Liver (tissue), 3 donors: ENCODE data around the gene TMEM242.

Source experiments
- EGR1 ChIP-seq, 2 donors: IDR thresholded peaks; 2 replicates each; pipeline ENCODE4 v1.6.1; 2016 to 2018; ENCODE audit warnings: antibody characterized with exemption in 2 of 2, low read depth in 2 of 2
- FOXA1 ChIP-seq: IDR thresholded peaks from 2 replicates; pipeline ENCODE4 v1.6.1; 2016; ENCODE audit warnings: antibody characterized with exemption
- GABPA ChIP-seq, 2 donors: IDR thresholded peaks in 1 of 2; conservative IDR thresholded peaks in 1 of 2; 2 replicates each; pipeline ENCODE4 v1.6.1; 2016; ENCODE audit warnings: antibody characterized with exemption in 2 of 2, mild to moderate bottlenecking in 1 of 2, moderate library complexity in 1 of 2
- NR2F2 ChIP-seq: IDR thresholded peaks from 2 replicates; pipeline ENCODE4 v1.6.1; 2016; ENCODE audit warnings: antibody characterized with exemption
- RAD21 ChIP-seq, 2 donors: IDR thresholded peaks; 2 replicates each; pipeline ENCODE4 v1.6.1; 2016; ENCODE audit warnings: antibody characterized with exemption in 2 of 2, mild to moderate bottlenecking in 2 of 2
- TAF1 ChIP-seq: conservative IDR thresholded peaks from 2 replicates; pipeline ENCODE4 v1.6.1; 2016; ENCODE audit warnings: antibody characterized with exemption, mild to moderate bottlenecking
- YY1 ChIP-seq: IDR thresholded peaks from 2 replicates; pipeline ENCODE4 v1.6.1; 2016; ENCODE audit warnings: antibody characterized with exemption, mild to moderate bottlenecking
- TF ChIP-seq, protein P1 (sequence below): fragments of 150-350 bp; IDR thresholded peaks from 2 replicates; pipeline ENCODE4 v1.5.1; 2017; ENCODE audit warnings: improper control_type of control experiment, low read depth, low read length; ENCODE audit not compliant: missing input control
- TF ChIP-seq, protein P2 (sequence below): IDR thresholded peaks from 2 replicates; pipeline ENCODE4 v1.6.1; 2016; ENCODE audit warnings: antibody characterized with exemption
- TF ChIP-seq, protein P3 (sequence below): IDR thresholded peaks from 2 replicates; pipeline ENCODE4 v1.6.1; 2016; ENCODE audit warnings: antibody characterized with exemption
- TF ChIP-seq, protein P4 (sequence below): IDR thresholded peaks from 2 replicates; pipeline ENCODE4 v1.6.1; 2016; ENCODE audit warnings: antibody characterized with exemption, mild to moderate bottlenecking
- TF ChIP-seq, protein P5 (sequence below): IDR thresholded peaks from 2 replicates; pipeline ENCODE4 v1.6.1; 2016; ENCODE audit warnings: antibody characterized with exemption
- donor health status: healthy.
- donor health status: healthy.

DNA sequence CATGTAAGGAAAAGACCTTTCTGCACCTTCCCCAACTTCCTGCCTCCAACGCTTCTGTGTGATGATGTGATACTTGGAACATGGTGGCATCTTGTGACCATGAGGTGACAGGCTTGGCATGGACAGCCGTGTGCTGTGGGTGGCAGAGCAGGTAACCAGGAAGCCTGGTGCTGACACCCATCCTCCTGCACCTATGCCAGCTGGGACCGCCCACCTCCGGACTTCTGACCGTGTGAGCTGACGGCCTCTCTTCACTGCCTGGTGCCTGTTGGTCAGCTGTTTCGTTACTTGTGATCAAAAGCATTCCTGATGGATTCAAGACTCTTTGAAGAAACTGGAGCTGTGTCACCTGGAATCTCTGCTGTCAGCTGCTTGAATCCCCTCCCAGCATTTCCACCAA is 70.3 kb downstream of the TMEM242 start:
- TF ChIP-seq TAF1 (no peak), EGR1 (IDR thresholded peaks at IDR 0.05; ENCODE audit: low read depth in 2 of 2) (no peak), FOXA1 (no peak), GABPA (IDR thresholded peaks at IDR 0.05 in 1 of 2, conservative IDR thresholded peaks at IDR 0.05 in 1 of 2) (no peak), NR2F2 (no peak), RAD21 (IDR thresholded peaks at IDR 0.05) (no peak), YY1 (no peak)
- TF ChIP-seq, protein P1, sequence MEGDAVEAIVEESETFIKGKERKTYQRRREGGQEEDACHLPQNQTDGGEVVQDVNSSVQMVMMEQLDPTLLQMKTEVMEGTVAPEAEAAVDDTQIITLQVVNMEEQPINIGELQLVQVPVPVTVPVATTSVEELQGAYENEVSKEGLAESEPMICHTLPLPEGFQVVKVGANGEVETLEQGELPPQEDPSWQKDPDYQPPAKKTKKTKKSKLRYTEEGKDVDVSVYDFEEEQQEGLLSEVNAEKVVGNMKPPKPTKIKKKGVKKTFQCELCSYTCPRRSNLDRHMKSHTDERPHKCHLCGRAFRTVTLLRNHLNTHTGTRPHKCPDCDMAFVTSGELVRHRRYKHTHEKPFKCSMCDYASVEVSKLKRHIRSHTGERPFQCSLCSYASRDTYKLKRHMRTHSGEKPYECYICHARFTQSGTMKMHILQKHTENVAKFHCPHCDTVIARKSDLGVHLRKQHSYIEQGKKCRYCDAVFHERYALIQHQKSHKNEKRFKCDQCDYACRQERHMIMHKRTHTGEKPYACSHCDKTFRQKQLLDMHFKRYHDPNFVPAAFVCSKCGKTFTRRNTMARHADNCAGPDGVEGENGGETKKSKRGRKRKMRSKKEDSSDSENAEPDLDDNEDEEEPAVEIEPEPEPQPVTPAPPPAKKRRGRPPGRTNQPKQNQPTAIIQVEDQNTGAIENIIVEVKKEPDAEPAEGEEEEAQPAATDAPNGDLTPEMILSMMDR, result no peak
- TF ChIP-seq, protein P2, sequence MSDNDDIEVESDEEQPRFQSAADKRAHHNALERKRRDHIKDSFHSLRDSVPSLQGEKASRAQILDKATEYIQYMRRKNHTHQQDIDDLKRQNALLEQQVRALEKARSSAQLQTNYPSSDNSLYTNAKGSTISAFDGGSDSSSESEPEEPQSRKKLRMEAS, result no peak
- TF ChIP-seq, protein P3, sequence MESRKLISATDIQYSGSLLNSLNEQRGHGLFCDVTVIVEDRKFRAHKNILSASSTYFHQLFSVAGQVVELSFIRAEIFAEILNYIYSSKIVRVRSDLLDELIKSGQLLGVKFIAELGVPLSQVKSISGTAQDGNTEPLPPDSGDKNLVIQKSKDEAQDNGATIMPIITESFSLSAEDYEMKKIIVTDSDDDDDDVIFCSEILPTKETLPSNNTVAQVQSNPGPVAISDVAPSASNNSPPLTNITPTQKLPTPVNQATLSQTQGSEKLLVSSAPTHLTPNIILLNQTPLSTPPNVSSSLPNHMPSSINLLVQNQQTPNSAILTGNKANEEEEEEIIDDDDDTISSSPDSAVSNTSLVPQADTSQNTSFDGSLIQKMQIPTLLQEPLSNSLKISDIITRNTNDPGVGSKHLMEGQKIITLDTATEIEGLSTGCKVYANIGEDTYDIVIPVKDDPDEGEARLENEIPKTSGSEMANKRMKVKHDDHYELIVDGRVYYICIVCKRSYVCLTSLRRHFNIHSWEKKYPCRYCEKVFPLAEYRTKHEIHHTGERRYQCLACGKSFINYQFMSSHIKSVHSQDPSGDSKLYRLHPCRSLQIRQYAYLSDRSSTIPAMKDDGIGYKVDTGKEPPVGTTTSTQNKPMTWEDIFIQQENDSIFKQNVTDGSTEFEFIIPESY, result no peak
- TF ChIP-seq, protein P4, sequence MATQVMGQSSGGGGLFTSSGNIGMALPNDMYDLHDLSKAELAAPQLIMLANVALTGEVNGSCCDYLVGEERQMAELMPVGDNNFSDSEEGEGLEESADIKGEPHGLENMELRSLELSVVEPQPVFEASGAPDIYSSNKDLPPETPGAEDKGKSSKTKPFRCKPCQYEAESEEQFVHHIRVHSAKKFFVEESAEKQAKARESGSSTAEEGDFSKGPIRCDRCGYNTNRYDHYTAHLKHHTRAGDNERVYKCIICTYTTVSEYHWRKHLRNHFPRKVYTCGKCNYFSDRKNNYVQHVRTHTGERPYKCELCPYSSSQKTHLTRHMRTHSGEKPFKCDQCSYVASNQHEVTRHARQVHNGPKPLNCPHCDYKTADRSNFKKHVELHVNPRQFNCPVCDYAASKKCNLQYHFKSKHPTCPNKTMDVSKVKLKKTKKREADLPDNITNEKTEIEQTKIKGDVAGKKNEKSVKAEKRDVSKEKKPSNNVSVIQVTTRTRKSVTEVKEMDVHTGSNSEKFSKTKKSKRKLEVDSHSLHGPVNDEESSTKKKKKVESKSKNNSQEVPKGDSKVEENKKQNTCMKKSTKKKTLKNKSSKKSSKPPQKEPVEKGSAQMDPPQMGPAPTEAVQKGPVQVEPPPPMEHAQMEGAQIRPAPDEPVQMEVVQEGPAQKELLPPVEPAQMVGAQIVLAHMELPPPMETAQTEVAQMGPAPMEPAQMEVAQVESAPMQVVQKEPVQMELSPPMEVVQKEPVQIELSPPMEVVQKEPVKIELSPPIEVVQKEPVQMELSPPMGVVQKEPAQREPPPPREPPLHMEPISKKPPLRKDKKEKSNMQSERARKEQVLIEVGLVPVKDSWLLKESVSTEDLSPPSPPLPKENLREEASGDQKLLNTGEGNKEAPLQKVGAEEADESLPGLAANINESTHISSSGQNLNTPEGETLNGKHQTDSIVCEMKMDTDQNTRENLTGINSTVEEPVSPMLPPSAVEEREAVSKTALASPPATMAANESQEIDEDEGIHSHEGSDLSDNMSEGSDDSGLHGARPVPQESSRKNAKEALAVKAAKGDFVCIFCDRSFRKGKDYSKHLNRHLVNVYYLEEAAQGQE, result no peak
- TF ChIP-seq, protein P5, sequence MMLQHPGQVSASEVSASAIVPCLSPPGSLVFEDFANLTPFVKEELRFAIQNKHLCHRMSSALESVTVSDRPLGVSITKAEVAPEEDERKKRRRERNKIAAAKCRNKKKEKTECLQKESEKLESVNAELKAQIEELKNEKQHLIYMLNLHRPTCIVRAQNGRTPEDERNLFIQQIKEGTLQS, result no peak
